C4-2B (cell line): ENCODE measurements around the gene CFAP97D2.
A peak's percentile ranks its signal among the peaks of the same experiment; 100 is the strongest.
"Not testable (repeated sequence)": the region's sequence is repeated elsewhere in the genome, so short reads cannot be mapped to it uniquely, and the experiment has no call there.

ENCODE experiments used
- H3K27ac ChIP-seq: fragments of 450-650 bp; 2 replicates; pipeline ENCODE4 v1.5.1; 2017
- ZFX ChIP-seq: fragments of 450-650 bp; IDR thresholded peaks from 2 replicates; pipeline ENCODE4 v1.6.1; 2017
- TF ChIP-seq, protein P1 (sequence below): fragments of 450-650 bp; conservative IDR thresholded peaks from 2 replicates; pipeline ENCODE4 v1.5.1; 2017; ENCODE audit warnings: mild to moderate bottlenecking

CFAP97D2 gene

DNA sequence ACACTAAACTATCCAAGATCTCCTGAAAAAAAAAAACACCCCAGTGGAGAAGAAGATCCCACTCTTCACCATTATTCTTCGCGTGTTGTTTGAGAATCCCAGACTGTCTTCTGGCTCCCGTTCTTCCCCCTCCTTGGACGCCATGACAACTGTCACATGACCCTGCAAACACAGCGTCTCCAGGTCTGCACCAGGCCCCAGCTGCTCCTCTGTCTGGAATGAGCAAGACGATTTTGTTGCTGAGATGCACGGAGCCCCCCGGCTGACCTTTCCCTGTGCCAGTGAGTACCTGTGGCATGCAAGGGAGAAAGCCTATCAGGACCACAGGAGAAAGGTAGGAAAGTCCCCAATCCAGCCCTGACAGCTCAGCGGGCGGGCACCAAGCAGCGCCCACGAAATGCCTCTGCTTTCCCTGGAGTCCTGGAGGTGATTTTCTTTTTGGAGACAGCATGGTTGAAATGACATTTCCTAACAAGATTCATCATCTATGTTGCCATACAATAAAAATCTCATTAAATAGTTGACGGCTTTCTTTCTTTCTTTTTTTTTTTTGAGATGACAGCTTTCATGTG is at the start of gene CFAP97D2:
CFAP97D2 (plus strand) TSS at position 171 of the 572 bp plus-strand sequence; CDS start at position 245, 74 bp downstream.
- no peak for TF ChIP-seq ZFX
- TF ChIP-seq, protein P1, sequence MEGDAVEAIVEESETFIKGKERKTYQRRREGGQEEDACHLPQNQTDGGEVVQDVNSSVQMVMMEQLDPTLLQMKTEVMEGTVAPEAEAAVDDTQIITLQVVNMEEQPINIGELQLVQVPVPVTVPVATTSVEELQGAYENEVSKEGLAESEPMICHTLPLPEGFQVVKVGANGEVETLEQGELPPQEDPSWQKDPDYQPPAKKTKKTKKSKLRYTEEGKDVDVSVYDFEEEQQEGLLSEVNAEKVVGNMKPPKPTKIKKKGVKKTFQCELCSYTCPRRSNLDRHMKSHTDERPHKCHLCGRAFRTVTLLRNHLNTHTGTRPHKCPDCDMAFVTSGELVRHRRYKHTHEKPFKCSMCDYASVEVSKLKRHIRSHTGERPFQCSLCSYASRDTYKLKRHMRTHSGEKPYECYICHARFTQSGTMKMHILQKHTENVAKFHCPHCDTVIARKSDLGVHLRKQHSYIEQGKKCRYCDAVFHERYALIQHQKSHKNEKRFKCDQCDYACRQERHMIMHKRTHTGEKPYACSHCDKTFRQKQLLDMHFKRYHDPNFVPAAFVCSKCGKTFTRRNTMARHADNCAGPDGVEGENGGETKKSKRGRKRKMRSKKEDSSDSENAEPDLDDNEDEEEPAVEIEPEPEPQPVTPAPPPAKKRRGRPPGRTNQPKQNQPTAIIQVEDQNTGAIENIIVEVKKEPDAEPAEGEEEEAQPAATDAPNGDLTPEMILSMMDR = no peak
- no peak within 1 kb of the TSS for H3K27ac ChIP-seq

DNA sequence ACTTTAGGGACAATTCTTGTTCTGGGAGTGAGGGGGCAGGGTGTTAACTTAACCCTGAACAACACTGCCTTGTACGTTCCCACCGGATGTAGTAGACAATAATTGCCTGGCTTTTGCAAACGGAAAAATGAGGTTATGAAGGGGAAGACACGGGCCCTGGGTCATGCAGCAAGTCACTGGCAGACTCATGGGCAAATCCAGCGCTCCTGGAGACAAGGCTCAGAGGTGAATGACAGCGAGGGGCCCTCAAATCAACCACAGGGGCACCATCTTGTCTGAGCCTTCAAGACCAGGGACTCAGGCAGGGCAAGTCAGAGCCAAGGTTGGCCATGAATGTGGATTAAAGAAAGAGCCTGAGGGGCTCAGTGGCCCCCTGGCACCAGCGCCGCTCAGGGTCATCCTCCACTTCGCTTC is 49.4 kb upstream of the CFAP97D2 start:
- H3K27ac ChIP-seq = no peak overlapping the region
- no peak for TF ChIP-seq ZFX
- TF ChIP-seq, protein P1 = no peak

DNA sequence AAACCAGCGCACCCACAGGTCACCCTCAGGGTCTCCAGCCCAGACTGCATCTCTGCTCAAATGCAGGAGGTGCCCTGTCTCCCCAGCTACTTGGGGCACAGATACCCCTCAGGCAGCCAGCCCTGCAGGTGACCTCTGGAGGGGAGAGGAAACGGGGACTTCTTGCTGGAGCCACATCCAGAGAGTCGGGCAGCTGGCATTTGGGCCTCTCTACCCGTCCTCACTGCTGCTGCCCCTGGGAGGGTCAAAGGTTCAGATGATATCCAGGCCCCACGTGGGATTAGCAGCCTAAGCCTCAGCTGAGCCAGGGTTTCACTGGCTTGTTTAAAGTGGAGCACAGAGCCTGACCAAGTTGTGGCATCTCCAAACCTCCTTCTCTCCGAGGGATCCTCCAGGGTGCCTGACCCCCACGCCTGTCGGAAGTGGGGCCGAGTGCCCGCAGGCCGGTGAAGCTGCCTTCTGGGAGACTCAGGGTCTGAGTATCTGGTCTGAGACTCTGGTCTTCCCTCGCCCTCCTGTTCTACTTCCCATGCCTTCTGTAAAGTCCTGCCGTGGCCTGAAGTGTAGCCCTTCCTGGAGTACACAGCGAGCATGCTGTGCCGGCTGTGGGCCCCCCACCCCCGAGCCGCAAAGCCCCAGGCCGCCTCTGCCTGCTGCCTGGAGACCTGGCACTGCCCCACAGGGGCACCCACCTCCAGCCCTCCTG is 48.8 kb upstream of the CFAP97D2 start:
- no peak for TF ChIP-seq ZFX
- TF ChIP-seq, protein P1 = no peak
- H3K27ac ChIP-seq = no peak overlapping the region

DNA sequence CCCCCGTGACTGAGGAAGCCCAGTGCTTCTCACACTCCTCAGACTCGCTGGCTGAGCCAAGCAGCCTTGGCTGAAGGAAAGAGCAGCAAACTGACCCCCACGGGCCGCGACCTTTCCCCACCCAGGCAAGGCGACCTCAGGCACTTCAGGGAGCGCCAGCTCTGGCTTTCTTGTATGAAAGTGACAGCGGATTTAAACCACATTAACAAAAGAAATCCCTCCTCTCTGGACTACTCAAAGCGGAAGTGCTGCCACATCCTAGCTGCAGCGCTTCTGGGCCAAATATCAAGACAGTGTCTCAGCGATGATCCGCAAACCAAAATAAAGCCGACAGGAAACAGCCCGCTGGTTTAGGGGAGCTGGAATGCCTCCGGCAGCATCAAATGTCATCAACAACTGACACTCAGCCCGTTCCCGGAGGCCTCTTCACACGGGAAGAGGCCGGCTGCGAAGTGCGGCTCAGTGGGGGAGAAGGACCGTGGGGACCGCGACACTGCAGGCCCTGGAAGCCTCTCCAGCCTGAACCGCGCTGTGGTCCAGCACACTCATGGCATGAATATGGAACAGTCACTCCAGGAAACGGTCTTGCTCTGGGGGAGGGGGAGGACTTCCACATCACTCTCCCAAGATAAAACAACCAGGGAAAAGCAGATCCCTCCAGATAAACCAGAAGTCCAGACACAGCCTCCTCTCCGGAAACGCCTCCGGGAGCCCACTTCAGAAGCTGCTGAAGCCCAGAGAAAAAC is 48.0 kb upstream of the CFAP97D2 start:
- no peak overlapping the region for H3K27ac ChIP-seq

DNA sequence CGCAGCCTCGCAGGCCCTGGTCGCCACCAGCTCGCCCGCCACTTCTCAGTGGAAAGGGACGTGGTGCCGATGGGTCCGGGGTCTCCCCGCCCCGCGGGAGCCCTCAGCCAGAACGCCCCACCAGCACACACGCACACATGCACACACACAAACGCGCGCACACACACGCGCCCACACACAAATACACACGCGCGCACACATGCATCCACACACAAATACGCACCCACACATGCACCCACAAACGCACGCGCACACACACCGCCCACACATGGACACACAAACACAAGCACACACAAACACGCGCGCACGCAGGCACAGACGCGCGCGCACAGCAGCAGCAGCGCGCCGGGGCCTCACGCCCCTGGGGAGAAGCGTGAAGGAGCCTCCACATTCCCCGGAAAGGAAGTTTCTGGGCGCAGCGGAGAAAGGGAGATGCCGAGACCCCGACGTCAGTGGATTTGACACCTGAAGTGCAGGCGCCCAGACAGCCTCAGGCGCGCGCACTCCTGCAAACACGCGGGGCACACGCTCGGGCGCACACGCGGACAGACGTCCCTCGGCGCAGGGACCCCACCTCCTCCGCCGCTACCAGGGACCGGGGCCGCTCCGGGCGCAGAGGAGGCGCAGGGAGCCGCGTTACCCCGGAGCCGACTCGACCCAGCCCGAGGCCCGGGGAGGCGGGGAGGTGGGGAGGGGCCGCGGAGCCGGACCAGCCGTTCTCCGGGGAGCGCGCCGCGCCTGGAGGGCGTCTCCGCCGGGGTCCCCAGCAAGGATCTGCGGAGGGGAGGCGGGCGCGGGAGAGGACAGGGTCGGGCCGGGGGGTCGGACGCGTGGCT is 47.3 kb upstream of the CFAP97D2 start:
- H3K27ac ChIP-seq = peak overlapping the region; percentile 39
- TF ChIP-seq ZFX = no peak
- TF ChIP-seq, protein P1 = no peak

More for the DNA sequence above, 48.0 kb upstream of the CFAP97D2 start:
- TF ChIP-seq ZFX = no peak
- TF ChIP-seq, protein P1 = no peak

DNA sequence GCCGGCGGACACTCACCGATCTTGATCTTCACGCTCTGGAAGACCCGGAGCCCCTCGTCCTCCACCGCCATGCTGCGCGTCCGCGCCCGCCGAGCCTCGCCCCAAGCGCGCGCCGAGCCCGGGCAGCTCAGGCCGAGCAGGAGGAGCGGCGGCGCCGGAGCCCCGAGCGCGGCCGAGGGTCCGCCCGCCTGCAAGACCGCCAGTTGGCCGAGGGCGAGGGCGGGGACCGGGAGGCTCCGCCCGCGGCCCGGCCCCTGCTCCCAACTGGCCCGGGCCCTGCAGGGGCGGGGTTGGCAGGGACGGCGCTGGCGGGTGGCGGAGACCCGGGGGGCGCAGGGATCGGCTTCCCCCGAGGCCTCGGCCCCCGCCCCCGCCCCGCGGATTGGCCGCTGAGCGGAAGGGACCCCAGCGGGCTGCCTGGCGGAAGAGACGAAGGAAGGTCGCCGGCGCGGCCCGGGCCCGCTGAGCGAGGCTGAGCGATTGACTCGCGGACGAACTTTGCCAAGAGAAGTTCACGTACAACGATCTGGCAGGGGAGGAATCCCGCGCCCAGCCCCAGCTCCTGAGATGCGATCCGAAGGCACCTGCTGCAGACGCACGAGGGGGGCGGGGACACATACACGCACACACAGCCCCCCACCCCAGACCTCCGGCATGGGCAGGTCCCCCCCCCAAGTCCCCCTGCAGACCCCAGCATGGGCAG is 46.5 kb upstream of the CFAP97D2 start, which contains the start of gene RASA3:
RASA3 (minus strand) TSS at position 205 of the 703 bp plus-strand sequence; CDS start at position 71, 134 bp downstream.
- peak within 1 kb of the TSS; percentile 39 for H3K27ac ChIP-seq
- TF ChIP-seq, protein P1 = no peak
- no peak for TF ChIP-seq ZFX

DNA sequence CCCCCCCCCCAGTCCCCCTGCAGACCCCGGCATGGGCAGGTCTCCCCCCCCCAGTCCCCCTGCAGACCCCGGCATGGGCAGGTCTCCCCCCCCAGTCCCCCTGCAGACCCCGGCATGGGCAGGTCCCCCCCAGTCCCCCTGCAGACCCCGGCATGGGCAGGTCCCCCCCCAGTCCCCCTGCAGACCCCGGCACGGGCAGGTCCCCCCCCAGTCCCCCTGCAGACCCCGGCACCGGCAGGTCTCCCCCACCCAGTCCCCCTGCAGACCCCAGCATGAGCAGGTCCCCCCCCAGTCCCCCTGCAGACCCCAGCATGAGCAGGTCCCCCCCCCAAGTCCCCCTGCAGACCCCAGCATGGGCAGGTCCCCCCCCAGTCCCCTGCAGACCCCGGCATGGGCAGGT is 45.9 kb upstream of the CFAP97D2 start:
- H3K27ac ChIP-seq = not testable (repeated sequence)

DNA sequence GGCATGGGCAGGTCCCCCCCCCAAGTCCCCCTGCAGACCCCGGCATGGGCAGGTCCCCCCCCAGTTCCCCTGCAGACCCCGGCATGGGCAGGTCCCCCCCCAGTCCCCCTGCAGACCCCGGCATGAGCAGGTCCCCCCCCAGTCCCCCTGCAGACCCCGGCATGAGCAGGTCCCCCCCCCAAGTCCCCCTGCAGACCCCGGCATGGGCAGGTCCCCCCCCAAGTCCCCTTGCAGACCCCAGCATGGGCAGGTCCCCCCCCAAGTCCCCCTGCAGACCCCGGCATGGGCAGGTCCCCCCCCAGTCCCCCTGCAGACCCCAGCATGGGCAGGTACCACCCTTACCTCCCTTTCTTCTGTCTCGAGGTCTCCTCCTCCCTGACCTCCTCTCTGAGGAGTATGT is 45.5 kb upstream of the CFAP97D2 start:
- H3K27ac ChIP-seq = not testable (repeated sequence)
